PC-3 (cell line): ENCODE results near the gene DNASE1L2.

Experiments used
- EZH2 ChIP-seq: fragments of 300-600 bp; sonication (generic); IDR thresholded peaks from one replicate; pipeline ENCODE4 v1.6.1; 2017; ENCODE audit warnings: antibody characterized with exemption, mild to moderate bottlenecking, low read length; ENCODE audit not compliant: unreplicated experiment
- TF ChIP-seq, protein P1 (sequence below): fragments of 300-600 bp; sonication (generic); conservative IDR thresholded peaks from 2 replicates; pipeline ENCODE4 v1.5.1; 2017; ENCODE audit warnings: antibody characterized with exemption, low read depth, mild to moderate bottlenecking, low read length

- TF ChIP-seq, protein P1, sequence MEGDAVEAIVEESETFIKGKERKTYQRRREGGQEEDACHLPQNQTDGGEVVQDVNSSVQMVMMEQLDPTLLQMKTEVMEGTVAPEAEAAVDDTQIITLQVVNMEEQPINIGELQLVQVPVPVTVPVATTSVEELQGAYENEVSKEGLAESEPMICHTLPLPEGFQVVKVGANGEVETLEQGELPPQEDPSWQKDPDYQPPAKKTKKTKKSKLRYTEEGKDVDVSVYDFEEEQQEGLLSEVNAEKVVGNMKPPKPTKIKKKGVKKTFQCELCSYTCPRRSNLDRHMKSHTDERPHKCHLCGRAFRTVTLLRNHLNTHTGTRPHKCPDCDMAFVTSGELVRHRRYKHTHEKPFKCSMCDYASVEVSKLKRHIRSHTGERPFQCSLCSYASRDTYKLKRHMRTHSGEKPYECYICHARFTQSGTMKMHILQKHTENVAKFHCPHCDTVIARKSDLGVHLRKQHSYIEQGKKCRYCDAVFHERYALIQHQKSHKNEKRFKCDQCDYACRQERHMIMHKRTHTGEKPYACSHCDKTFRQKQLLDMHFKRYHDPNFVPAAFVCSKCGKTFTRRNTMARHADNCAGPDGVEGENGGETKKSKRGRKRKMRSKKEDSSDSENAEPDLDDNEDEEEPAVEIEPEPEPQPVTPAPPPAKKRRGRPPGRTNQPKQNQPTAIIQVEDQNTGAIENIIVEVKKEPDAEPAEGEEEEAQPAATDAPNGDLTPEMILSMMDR = no peak
- no peak for TF ChIP-seq EZH2
Observed at GRCh38 chr16:2212362-2213324, 23.6 kb upstream of the DNASE1L2 start.
